GM18526 (cell line): ENCODE measurements around the gene OR56A4.

Source experiments
- POLR2A ChIP-seq: IDR thresholded peaks from 3 replicates; pipeline ENCODE4 v1.6.1; 2011; ENCODE audit not compliant: insufficient read length; ENCODE audit errors: extremely low read depth

Gene OR56A4

GRCh38 chr11:6006846-6007245, at the start of gene OR56A4:
OR56A4 (minus strand) TSS chr11:6006946; CDS start chr11:6002992, 3,954 bp downstream.
- TF ChIP-seq POLR2A, result no peak

- TF ChIP-seq POLR2A, result no peak
Measured at GRCh38 chr11:6055569-6055968, 48.8 kb upstream of the OR56A4 start.

GRCh38 chr11:6052374-6052773, 45.6 kb upstream of the OR56A4 start:
- no peak for TF ChIP-seq POLR2A

GRCh38 chr11:6040874-6041273, 34.1 kb upstream of the OR56A4 start:
- no peak for TF ChIP-seq POLR2A

- TF ChIP-seq POLR2A, result no peak
Measured at GRCh38 chr11:6030708-6031405, 24.1 kb upstream of the OR56A4 start, which contains the start of gene OR56A1. OR56A1 (minus strand) TSS chr11:6030758; CDS start chr11:6027692, 3,066 bp downstream.

- no peak for TF ChIP-seq POLR2A
Measured at GRCh38 chr11:6027501-6027900, 20.8 kb upstream of the OR56A4 start.

GRCh38 chr11:6025056-6025455, 18.3 kb upstream of the OR56A4 start:
- TF ChIP-seq POLR2A, result no peak

- no peak for TF ChIP-seq POLR2A
Measured at GRCh38 chr11:6022956-6023355, 16.2 kb upstream of the OR56A4 start.

GRCh38 chr11:6013042-6013441, 6.3 kb upstream of the OR56A4 start:
- no peak for TF ChIP-seq POLR2A

GRCh38 chr11:6012035-6012668, 5.4 kb upstream of the OR56A4 start:
- TF ChIP-seq POLR2A, result no peak

- no peak for TF ChIP-seq POLR2A
Measured at GRCh38 chr11:6006395-6006794, 351 bp downstream of the OR56A4 start.

GRCh38 chr11:6002202-6002699, 4.5 kb downstream of the OR56A4 start:
- no peak for TF ChIP-seq POLR2A

GRCh38 chr11:5994791-5995190, 12.0 kb downstream of the OR56A4 start:
- TF ChIP-seq POLR2A, result no peak

GRCh38 chr11:5992604-5993251, 14.0 kb downstream of the OR56A4 start:
- TF ChIP-seq POLR2A, result no peak

- no peak for TF ChIP-seq POLR2A
Measured at GRCh38 chr11:5992150-5992549, 14.6 kb downstream of the OR56A4 start.

- TF ChIP-seq POLR2A, result no peak
Measured at GRCh38 chr11:5989203-5989602, 17.5 kb downstream of the OR56A4 start.
